K562 (cell line): ENCODE data around the gene SBK1. TPM values are rescaled to one million over a fixed set of nuclear protein-coding genes. Genes with fewer than 3 reads are reported as not detected.
A peak's percentile ranks its signal among the peaks of the same experiment; 100 is the strongest.

Source experiments
- ATF4 ChIP-seq: fragments of 450-650 bp; formaldehyde crosslinking; IDR thresholded peaks from 2 replicates; pipeline ENCODE4 v1.4.0; 2022; ENCODE audit warnings: mild to moderate bottlenecking, moderate library complexity
- CCNT2 ChIP-seq: IDR thresholded peaks from 2 replicates; pipeline ENCODE4 v1.6.1; 2011; ENCODE audit warnings: borderline replicate concordance, low read depth, mild to moderate bottlenecking, moderate library complexity, mixed read lengths, low read length; ENCODE audit not compliant: insufficient read length; ENCODE audit errors: extremely low read depth
- CTCF ChIP-seq, 3 experiments: IDR thresholded peaks in 2 of 3; conservative IDR thresholded peaks in 1 of 3; 2 replicates each; pipeline ENCODE4 v1.5.1; 2011 to 2012; ENCODE audit warnings: low read length in 3 of 3, mild to moderate bottlenecking in 3 of 3, control low read depth in 2 of 3, improper control_type of control experiment in 1 of 3, inconsistent platforms in 1 of 3, low read depth in 1 of 3, mixed read lengths in 1 of 3, moderate library complexity in 1 of 3; ENCODE audit not compliant: insufficient read depth in 2 of 3
- E2F4 ChIP-seq: sonication (generic); formaldehyde crosslinking; IDR thresholded peaks from 2 replicates; pipeline ENCODE4 v1.8.0; 2022; ENCODE audit warnings: mild to moderate bottlenecking, low read depth, missing genetic modification reagents
- HIVEP1 ChIP-seq: fragments of 250-450 bp; sonication (Bioruptor Pico); IDR thresholded peaks from 2 replicates; pipeline ENCODE4 v1.4.0; 2020; ENCODE audit warnings: mild to moderate bottlenecking
- HNRNPLL ChIP-seq: fragments of 200-400 bp; formaldehyde crosslinking; IDR thresholded peaks from 2 replicates; pipeline ENCODE4 v1.6.1; 2017; ENCODE audit warnings: low read length, low read depth, mild to moderate bottlenecking; ENCODE audit not compliant: poor library complexity, severe bottlenecking
- MAFK ChIP-seq: IDR thresholded peaks from 2 replicates; pipeline ENCODE4 v1.6.1; 2011; ENCODE audit warnings: low read length, improper control_type of control experiment
- MAX ChIP-seq: sonication (generic); formaldehyde crosslinking; IDR thresholded peaks from 2 replicates; pipeline ENCODE4 v1.9.0; 2022; ENCODE audit warnings: mild to moderate bottlenecking, missing genetic modification reagents
- NR2C2 ChIP-seq, 2 experiments: fragments of 200-800 bp in 1 of 2; sonication (Bioruptor generic) in 1 of 2; sonication (generic) in 1 of 2; formaldehyde crosslinking in 1 of 2; IDR thresholded peaks; 2 replicates each; pipeline versions ENCODE4 v1.6.1 to v1.8.0; 2016 to 2022; ENCODE audit warnings: mild to moderate bottlenecking in 1 of 2, missing compliant biosample characterization in 1 of 2, missing genetic modification characterization in 1 of 2, missing genetic modification reagents in 1 of 2
- POLR3G ChIP-seq: IDR thresholded peaks from 2 replicates; pipeline ENCODE4 v1.6.1; 2011; ENCODE audit not compliant: insufficient read length, insufficient replicate concordance; ENCODE audit errors: extremely low read depth
- RAD21 ChIP-seq, 2 experiments: fragments of 250-450 bp in 1 of 2; fragments of 450-650 bp in 1 of 2; sonication (Bioruptor Pico) in 1 of 2; formaldehyde crosslinking in 1 of 2; IDR thresholded peaks in 1 of 2; conservative IDR thresholded peaks in 1 of 2; 2 replicates each; pipeline versions ENCODE4 v1.4.0 to v1.8.0; 2020 to 2022; ENCODE audit warnings: mild to moderate bottlenecking in 2 of 2, moderate library complexity in 1 of 2
- SETDB1 ChIP-seq: IDR thresholded peaks from one replicate; pipeline ENCODE4 v1.6.1; 2012; ENCODE audit warnings: low read length, control low read depth, inconsistent platforms
- ZNF318 ChIP-seq, 2 experiments: fragments of 450-650 bp; IDR thresholded peaks; 2 replicates each; pipeline ENCODE4 v1.6.1; 2016; ENCODE audit warnings: mild to moderate bottlenecking in 2 of 2, borderline replicate concordance in 1 of 2, low read depth in 1 of 2, moderate library complexity in 1 of 2
- polyA plus RNA-seq, 8 experiments: library from polyadenylated mRNA; depleted of rRNA in 4 of 8; stranded (reverse) in 5 of 8; unstranded in 3 of 8; fragments of >200 nt; fragmentation: Nextera tagmentation in 2 of 8; fragmentation: Illumina TruSeq in 1 of 8; extraction: Ambion mirVana in 2 of 8; extraction: Trizol in 1 of 8; gene quantifications; 2 replicates each; pipeline versions ENCODE4 v1.2.1 to v1.2.3, GENCODE V29; 2011 to 2014; ENCODE audit warnings: inconsistent platforms in 1 of 8, missing spikeins in 1 of 8
- total RNA-seq, 7 experiments: library from RNA; depleted of rRNA in 6 of 7; stranded (reverse); fragments of >200 nt in 6 of 7; fragmentation: Illumina TruSeq in 2 of 7; extraction: Trizol in 2 of 7; gene quantifications; 2 replicates each; pipeline versions ENCODE4 v1.2.1 to v1.2.3, GENCODE V29; 2011 to 2021; ENCODE audit warnings: low replicate concordance in 1 of 7

Gene SBK1
- total and polyA plus RNA-seq, 9 of the 15 experiments (the other 6 are each of a cell fraction or from before 2014, with no cell fraction given) = 0.01 to 0.07 (median 0.03) TPM; not detected in 6

GRCh38 chr16:28310796-28311195, 18.5 kb downstream of the SBK1 start (continued):
- peak; percentile 29 to 38 (median 31); a peak in 4 of 6 replicates for TF ChIP-seq CTCF (IDR thresholded peaks at IDR 0.05 in 2 of 3, conservative IDR thresholded peaks at IDR 0.05 in 1 of 3; ENCODE audit: insufficient read depth in 2 of 3, low read depth in 1 of 3, low read length in 3 of 3)
- TF ChIP-seq ZNF318 (IDR thresholded peaks at IDR 0.05; ENCODE audit: borderline replicate concordance in 1 of 2, low read depth in 1 of 2) = no peak
- TF ChIP-seq ATF4 (CRISPR knock-in tag) = no peak
- TF ChIP-seq HNRNPLL = no peak
- peak in 1 of 2 experiments; percentile 47; a peak in 2 of 4 replicates for TF ChIP-seq RAD21 (CRISPR knock-in tag; conservative IDR thresholded peaks at IDR 0.05 in 1 of 2, IDR thresholded peaks at IDR 0.05 in 1 of 2)
- TF ChIP-seq NR2C2 (CRISPR knock-in tag; IDR thresholded peaks at IDR 0.05) = no peak
- TF ChIP-seq NR2C2 (tag; IDR thresholded peaks at IDR 0.05) = no peak
- TF ChIP-seq SETDB1 = no peak
- TF ChIP-seq HIVEP1 (CRISPR knock-in tag) = no peak
- TF ChIP-seq CCNT2 = no peak
- no peak for TF ChIP-seq MAFK
- peak; percentile 45; the same call in 1 of the 2 replicates for TF ChIP-seq MAX (CRISPR knock-in tag)
- TF ChIP-seq E2F4 (CRISPR knock-in tag) = no peak
- no peak for TF ChIP-seq POLR3G
